Measurements from ENCODE around the gene C16orf86.

Gene C16orf86

DNA sequence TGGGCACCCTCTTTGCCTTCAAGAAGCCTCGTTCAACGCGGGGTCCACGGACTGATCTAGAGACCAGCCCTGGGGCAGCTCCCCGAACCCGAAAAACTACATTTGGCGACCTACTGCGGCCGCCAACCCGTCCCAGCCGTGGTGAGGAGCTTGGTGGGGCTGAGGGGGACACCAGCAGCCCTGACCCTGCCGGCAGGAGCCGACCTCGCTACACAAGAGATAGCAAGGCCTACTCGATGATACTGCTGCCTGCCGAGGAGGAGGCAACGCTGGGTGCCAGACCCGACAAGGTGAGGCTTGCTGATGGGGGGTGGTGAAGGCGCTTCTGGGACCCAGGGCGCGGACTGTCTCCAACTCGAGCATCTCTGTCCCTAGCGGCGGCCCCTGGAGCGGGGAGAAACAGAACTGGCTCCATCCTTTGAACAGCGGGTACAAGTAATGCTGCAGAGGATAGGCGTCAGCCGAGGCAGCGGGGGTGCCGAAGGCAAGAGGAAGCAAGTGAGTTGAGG lies 12.2 kb upstream of the C16orf86 start:
- DNase-seq = no peak

DNA sequence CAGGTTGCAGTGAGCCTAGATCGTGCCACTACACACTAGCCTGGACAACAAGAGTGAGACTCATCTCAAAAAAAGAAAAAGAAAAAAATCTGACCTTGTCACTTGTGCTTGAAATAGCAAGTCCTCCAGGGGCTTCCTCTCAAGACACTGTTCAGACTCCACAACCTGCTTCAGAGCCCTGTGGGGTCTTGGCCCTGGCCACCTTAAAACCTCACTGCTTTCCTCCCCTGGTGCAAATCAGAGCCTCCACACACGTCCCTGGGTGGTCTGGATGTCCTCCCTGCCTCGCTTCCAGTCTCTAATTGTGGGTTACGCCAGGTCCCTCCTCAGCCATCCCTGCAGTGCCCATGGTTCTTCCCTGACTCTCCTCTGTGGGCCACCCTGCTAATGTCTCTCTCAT lies 11.3 kb upstream of the C16orf86 start:
- no peak for DNase-seq

DNA sequence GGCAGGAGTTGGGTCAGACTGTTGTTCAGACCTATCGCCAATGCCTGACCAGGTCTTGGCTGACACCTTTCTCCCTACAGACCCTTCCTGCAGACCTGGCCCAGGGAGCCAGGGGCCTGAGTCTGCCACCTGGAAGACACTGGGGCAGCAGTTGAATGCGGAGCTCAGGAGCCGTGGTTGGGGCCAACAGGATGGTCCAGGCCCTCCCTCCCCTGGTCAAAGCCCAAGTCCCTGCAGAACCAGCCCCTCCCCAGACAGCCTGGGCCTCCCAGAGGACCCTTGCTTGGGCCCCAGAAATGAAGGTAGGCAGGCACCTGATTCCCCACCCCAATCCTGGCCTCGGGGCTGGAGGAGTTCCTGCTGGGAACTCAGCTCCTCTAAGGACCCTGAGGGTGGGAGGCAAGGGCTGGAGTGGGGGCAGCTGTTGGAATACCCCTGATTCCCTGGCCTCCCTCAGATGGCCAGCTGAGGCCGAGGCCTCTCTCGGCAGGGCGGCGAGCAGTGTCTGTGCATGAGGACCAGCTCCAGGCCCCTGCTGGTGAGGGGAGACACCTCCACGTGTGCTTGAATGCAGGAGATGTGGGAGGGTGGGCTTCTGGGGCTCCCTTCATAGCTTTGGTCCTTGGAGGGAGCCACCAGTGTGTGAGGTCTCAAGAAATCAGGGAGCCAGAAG lies 10.1 kb upstream of the C16orf86 start:
- DNase-seq = no peak

DNA sequence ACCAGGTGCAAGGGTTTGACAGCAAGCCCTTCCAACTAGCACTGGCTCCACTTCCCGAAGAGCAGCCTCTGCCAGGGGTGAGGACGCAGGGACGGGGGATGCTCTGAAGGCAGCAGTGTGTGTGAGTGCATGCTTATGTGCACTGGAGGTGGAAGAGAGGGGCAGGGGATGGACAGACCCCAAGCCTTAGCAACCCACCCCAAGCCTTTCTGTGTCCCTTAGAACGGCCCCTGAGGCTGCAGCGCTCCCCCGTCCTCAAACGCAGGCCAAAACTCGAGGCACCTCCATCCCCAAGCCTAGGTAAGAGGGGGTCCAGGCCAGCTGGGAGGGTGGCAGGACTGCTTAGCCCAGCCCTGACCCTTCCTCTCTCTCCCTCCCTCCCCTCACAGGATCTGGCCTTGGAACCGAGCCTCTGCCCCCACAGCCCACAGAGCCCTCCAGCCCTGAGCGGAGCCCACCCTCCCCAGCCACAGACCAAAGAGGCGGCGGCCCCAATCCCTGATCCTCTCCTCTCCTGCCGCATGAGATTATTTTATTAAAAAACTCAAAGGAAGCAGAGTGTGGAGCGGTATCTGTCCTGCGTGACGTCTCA lies 9.5 kb upstream of the C16orf86 start:
- no peak for DNase-seq

DNA sequence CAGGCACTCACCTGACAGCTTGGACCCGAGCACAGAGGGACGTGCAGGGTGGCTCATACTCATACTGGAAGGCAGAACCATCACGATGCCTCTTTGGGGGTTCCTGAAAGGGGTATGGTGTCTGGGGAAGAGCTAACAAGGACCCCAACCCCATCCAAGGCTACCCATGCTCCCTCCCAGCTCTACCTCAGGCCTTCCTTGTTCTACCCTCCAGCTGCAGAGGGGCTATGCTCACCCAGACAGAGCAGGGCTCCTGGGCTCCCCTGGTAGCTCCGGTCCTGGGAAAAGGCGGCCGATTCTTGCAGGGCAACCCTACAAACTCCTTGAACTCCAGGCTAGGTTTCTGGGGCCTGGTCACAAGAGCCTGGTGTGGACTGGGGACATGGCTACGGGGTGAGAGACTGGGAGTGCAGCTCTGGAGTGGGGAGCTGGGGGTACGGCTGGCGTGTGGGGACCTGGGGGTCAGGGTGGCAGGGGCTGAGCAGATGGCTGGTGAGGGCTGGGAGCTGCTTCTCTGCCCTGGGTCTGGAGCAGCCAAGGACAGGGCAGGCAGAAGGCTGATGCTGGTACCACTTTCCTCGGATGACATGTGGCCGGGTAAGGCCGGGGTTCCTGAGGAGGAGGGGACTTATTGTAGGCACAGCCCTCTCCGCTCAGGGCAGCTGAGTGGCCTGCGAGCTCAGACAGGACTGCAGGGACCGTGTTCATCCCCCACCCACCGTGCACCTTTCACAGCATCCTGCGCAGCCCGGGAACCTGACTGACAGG lies 8.7 kb upstream of the C16orf86 start:
- DNase-seq = no peak

DNA sequence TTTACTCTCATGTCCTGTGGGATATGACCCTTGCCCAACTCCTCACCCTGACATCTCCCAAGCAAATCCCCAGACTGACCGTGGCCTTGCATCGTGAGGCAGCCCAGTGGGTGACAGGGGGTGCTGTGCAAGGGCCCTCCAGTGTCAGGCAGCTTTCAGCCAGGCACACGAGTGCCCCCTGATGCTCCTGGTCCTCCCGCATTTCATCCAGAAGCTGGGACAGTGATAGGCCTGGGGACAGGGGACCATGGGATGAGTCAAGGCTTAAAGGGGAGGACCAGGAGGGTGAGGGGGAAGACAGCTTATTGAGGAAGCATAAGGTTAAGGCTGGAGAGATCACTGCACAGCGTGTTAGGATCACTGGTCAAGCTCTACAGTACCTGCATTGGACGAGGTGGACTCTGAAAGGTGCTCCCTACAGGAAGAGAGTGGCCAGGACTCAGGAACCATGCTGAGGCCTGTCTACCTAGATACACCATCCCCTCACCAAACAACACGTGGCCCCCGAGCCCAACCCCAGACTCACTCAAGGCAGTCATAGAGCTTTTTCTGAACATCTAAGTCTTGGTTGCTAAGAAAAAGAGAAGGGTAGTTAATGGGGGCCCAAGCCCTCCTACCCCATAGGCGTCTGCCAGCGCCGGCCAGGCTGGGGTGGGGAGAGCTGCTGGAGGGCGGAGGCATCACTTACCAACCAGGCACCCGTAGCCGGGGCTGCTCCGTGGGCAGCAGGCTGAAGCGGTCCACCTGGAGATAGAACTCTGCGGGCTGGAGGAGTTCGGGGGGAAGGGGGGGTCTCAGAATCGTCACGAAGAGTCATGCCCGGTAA lies 7.6 kb upstream of the C16orf86 start:
- DNase-seq = no peak

DNA sequence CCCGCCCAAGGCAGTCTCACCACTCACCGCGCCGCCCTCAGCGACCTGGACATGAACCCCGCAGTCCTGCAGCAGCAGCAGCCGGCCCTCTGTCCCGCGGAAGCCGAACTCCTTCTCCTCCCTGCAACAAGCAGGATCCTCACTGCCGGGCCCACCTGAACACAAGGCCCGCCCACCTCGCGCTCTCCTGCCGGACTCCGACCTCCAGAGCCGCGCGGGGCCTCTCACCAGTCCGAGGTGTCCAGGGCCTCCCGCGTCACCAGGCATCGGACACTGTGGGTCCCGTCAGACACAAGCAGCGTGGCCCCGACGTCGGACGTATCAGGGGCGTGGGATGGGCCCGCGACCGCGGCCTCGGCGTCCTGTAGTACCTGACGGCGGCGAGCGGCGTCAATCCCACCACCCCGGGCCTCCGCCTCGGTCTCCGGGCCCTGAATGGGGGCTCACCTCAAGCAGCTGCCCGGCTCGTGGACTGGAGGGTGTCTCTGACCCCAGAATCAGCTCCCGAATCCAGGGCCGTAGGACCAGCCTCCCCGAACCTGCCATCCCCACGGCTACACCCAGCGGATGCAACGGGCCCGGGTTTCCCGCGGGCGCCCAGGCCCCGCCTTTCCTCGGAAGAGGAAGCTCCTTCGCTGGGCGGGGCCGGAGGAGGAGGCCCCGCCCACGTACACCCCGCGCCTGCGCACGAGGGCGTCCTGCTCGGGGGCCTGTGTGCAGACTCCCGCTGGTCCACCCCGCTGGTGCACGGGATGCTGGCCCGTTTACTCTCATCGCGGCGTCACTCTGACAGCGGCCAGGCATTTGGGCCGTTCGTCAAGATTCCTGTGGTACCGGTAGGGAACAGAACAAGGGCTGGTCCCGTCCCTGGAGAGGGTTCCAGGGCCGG lies 6.7 kb upstream of the C16orf86 start, which contains the start of gene ACD:
TSS of gene ACD (minus strand) at position 586 of the 889 bp plus-strand sequence. CDS start at position 546, 40 bp downstream.
- DNase-seq = peak; percentile 91

DNA sequence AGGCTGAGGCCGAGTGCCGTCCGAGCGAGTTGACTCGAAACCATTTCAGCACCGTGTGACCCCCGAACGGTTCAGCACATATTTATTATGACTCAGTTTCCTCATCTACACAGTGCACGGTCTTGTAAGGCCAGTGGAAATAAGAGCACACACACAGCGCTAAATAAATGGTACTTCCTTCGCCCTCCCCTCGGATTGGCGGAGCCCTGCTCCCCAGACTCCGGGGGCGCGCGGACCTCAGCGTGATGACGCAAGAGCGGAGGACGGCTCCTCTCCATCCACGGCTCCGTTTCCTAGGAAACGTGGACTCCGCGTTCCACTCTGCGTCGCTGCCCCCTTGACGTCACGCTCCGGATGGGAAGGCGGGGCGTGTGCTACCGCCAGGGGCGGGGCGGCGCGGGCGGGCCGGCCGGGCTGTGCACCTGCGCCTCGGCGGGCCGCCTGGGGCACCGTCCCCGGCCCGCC lies 6.0 kb upstream of the C16orf86 start, which contains the start of gene PARD6A:
TSS of gene PARD6A (plus strand) at position 397 of the 465 bp plus-strand sequence. CDS start 79 bp downstream, outside the sequence.
- peak; percentile 95 for DNase-seq

DNA sequence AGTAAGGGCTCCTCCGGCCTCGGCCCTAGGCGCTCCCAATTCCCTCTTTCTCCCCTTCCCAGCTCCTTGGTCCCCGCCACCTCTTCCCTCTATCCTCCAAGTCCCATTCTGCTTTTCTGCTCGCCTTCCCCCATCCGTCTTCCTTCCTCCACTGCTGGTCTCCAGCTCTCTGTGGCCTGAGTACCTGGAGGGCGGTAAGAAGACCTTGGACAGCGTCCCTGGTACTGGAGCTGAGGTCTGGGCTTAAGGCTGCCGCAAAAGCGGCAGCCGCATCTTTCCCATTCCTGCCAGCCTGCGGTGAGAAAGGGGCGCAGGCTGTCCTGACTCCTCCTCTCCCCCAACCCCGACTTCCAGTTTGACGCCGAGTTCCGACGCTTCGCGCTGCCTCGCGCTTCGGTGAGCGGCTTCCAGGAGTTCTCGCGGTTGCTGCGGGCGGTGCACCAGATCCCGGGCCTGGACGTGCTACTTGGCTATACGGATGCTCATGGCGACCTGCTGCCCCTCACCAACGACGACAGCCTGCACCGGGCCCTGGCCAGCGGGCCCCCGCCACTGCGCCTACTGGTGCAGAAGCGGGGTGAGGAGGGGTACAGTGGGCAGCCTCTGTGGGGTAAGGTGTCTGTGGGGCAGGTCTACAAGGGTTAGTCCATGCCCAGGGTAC lies 5.4 kb upstream of the C16orf86 start:
- DNase-seq = peak; percentile 31

DNA sequence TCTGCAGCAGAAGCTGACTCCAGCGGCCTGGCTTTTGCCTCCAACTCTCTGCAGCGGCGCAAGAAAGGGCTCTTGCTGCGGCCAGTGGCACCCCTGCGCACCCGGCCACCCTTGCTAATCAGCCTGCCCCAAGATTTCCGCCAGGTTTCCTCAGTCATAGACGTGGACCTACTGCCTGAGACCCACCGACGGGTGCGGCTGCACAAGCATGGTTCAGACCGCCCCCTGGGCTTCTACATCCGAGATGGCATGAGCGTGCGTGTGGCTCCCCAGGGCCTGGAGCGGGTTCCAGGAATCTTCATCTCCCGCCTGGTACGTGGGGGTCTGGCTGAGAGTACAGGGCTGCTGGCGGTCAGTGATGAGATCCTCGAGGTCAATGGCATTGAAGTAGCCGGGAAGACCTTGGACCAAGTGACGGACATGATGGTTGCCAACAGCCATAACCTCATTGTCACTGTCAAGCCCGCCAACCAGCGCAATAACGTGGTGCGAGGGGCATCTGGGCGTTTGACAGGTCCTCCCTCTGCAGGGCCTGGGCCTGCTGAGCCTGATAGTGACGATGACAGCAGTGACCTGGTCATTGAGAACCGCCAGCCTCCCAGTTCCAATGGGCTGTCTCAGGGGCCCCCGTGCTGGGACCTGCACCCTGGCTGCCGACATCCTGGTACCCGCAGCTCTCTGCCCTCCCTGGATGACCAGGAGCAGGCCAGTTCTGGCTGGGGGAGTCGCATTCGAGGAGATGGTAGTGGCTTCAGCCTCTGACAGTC lies 4.5 kb upstream of the C16orf86 start:
- no peak for DNase-seq

DNA sequence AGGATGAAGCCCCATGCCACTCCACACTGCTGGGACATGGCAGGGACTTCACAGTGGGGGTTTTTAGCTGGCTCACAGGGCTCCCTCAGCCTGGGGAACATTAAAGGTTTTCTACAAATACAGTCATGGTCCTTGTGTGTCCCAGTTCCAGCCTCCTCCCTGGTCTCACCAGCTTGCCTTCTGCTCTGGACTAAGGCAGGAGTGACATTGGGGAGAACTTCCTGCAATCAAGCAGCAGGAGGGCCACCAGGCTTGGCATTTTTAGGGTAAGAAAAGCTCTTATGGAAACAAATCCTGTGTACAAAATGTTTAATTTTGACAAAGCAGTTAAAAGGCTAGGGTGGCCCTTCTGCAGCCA lies 4.0 kb upstream of the C16orf86 start:
- no peak for DNase-seq

DNA sequence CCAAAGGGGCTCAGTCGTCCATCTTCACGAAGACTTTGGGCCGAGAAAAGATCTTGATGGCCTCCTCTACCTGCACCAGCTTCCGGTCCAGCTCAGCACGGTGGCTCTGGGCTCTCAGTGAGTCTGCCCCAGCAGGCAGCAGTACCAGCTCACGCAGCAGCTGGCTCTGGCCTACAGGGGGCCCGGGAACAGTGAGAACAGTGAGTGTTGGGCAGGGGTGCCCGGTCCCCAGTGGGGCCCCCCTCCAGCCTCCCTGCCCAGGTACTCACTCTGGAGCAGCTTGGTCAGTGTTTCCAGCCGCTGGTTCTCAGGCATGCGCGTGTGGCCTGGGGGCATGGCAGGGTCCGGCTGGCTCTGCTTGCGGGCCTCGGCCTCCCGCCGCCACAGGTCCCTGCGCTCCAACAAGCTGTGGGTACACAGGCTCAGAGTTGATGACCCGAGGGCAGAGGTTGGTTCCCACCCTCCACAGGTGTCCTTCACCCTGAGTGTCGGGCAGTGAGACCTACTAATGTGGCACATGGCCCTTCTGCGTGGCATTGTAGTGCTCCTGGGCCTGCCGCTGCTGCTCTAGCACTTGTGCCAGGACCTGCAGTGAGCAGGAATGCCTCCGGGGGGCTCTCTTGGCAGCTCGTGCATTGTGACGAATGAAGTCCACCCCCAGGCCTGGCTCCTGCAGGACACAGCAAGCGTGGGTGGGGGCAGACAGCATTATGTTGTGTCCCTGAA lies 3.3 kb upstream of the C16orf86 start:
- DNase-seq = peak; percentile 45

DNA sequence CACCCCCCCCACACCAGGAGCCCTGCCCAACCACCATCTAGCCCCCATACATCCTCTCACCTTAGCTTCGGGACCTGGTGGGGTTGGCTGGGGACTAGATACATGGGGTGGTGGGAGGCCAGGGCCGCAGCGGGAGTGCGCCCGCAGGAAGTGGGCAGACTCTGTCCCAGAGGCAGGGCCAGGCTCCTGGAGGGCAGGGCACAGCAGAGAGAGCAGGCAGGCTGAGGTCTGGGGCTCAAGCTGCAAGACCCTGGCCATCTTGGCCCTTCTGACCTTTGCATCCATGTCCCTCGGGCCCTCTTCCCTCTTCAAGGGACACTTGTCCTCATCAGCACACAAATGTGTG lies 2.8 kb upstream of the C16orf86 start:
- DNase-seq = no peak

DNA sequence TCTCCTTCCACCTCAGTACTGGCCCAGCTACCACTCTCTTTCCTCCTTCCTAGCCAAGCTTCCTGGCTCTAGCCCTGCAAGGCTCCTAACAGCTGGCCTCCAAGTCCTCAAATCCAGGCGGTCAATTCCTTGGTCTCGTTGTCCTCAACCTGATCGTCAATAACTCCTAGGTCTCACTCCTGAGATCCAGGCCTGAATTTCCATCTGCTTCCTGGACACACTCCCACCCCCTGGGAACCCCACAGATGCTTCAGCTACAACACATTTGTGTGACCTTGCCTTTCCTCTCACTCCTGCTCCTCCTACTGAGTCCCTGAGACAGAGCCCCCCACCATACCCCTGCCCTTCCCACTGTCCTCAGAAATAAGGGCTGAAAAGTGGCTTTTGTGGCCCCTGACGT lies 2.4 kb upstream of the C16orf86 start:
- DNase-seq = no peak

DNA sequence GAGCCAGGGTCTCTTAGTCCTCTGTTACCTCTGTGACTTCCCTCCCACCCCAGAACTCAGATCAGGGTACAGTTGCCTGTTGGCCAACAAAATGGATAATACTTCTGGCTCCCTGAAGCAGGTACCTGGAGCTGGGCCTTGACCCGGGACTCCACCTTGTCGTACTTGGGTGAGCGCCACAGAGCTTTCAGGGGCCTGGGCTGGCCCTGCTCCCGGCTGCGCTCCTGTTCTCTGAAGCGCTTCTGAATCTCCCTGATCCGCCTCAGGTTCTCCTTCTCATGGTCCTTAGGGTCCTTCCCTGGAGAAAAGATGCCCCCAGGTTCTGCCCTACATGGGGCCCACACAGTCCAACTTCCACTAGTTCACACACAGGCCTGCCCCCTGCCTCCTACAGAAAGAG lies 1.7 kb upstream of the C16orf86 start:
- DNase-seq = no peak

DNA sequence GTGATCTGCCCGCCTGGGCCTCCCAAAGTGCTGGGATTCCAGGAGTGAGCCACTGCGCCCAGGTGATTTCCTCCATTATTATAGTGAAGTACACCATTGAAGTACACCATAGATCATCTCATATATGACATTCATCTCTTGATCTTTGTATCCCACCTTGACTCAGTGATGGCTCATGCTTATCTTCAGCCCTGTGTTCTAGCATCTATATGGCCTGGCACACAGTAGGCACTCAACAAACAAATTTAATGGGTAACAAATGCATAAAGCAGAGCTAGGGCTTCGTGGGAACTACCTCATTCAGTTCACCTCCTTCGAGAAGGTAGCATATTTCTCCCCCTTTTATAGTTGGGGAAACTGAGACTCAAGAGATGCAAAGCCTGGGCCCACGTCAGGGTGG lies 1.0 kb upstream of the C16orf86 start:
- DNase-seq = no peak

DNA sequence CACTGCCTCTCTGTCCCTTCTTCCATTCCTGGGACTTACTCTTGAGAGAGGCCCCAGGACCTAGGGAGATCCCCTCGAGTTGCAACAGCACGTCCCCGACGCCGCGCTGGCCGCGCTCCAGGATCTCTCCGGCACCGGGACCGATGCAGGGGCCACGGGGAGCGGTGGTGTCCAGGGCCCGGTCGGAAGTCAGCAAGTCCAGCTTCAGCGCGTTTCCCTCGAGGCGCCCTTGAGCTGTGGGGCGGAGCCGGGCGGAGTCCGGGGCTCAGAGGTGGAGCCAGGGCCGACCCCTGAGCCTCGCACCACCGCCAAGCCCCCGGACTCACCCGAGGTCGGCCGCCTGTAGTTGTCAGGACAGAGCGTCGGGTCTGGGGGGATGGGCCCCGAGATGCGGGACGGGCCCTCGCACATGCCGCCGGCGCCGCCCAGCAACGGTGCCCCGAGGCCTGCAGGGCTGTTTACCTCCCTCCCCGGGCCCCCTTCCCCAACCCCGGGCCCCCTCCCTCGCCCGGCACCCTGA lies 522 bp upstream of the C16orf86 start:
- DNase-seq = no peak

DNA sequence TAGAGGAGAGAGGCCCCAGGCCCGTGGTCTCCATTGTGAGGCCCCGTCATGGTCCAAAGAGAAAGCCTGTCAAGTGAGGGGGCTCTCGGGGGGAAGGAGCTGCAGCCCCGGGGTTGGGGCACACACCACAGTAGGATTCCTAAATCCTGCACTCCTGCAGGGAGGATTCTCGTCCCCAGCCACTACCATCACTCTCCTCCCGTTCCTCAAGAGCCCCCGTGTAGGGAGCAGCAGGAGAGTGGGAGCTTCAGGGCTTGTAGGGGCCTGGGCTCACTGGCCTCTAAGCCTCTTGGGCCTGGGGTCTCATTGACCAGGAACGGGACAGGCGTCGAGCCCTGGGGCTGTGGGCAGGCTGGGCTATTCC lies 821 bp downstream of the C16orf86 start:
- DNase-seq = no peak

DNA sequence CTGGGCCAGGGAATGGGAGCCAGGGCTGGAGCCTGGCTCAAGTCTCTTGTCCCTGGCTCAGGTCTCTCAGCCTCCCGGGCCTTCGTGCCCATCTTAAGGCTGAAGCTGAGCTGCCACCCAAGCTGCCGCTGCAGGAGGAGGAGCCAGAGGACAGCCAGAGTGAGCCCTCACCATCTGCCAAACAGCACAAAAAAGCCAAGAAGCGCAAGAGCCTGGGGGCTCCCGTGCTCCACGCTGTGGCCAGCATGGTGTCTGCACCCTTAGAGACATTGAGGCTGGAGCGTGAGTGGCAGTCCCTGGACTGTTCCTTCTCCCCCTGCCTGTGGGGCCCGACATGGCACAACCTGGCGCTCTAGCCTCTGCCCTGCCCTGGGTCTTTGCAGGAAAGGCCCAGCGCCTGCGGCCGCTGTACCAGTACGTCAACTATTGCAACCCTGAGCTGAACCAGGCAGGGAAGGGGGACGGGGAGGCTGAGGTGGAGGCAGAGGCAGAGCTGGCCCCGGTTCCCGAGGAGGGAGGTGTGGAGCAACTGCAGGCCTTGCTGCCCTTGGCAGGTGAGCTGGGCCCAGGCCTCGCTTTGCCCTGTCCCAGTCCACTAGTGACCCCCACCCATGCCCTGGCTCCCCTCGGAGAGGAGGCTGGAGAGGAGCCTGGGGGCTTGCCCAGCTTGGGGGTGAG lies 1.3 kb downstream of the C16orf86 start:
- peak; percentile 84 for DNase-seq

All from activated naive CD4-positive, alpha-beta T cell treated with anti-CD3 and anti-CD28 coated beads, Interleukin-2, amount 50 U/mL, for 16 hours (primary cell).